Ishikawa (cell line): ENCODE data around the gene FBXL17.

Source experiments
- CEBPB ChIP-seq: IDR thresholded peaks from 2 replicates; pipeline ENCODE4 v1.6.1; 2012
- CREB1 ChIP-seq: IDR thresholded peaks from 2 replicates; pipeline ENCODE4 v1.6.1; 2012; ENCODE audit warnings: low read depth
- EGR1 ChIP-seq: IDR thresholded peaks from 2 replicates; pipeline ENCODE4 v1.6.1; 2012
- EP300 ChIP-seq: IDR thresholded peaks from 2 replicates; pipeline ENCODE4 v1.6.1; 2012; ENCODE audit warnings: borderline replicate concordance
- FOXM1 ChIP-seq: IDR thresholded peaks from 2 replicates; pipeline ENCODE4 v1.6.1; 2012; ENCODE audit warnings: low read depth, borderline replicate concordance
- NFIC ChIP-seq: IDR thresholded peaks from 2 replicates; pipeline ENCODE4 v1.6.1; 2012
- RAD21 ChIP-seq: IDR thresholded peaks from 2 replicates; pipeline ENCODE4 v1.6.1; 2012; ENCODE audit warnings: low read depth
- TAF1 ChIP-seq: IDR thresholded peaks from 2 replicates; pipeline ENCODE4 v1.6.1; 2012; ENCODE audit warnings: low read depth, mild to moderate bottlenecking
- TCF12 ChIP-seq: IDR thresholded peaks from 2 replicates; pipeline ENCODE4 v1.6.1; 2012; ENCODE audit warnings: low read depth
- TEAD4 ChIP-seq: IDR thresholded peaks from 2 replicates; pipeline ENCODE4 v1.6.1; 2012
- YY1 ChIP-seq: IDR thresholded peaks from 2 replicates; pipeline ENCODE4 v1.6.1; 2012; ENCODE audit warnings: low read depth
- ZBTB7A ChIP-seq: IDR thresholded peaks from 2 replicates; pipeline ENCODE4 v1.6.1; 2012; ENCODE audit warnings: low read depth
- TF ChIP-seq, protein P1 (sequence below): IDR thresholded peaks from 2 replicates; pipeline ENCODE4 v1.6.1; 2012
- TF ChIP-seq, protein P2 (sequence below): IDR thresholded peaks from 2 replicates; pipeline ENCODE4 v1.6.1; 2012
- TF ChIP-seq, protein P3 (sequence below): IDR thresholded peaks from 2 replicates; pipeline ENCODE4 v1.6.1; 2012; ENCODE audit warnings: low read depth, mild to moderate bottlenecking

FBXL17 gene

DNA sequence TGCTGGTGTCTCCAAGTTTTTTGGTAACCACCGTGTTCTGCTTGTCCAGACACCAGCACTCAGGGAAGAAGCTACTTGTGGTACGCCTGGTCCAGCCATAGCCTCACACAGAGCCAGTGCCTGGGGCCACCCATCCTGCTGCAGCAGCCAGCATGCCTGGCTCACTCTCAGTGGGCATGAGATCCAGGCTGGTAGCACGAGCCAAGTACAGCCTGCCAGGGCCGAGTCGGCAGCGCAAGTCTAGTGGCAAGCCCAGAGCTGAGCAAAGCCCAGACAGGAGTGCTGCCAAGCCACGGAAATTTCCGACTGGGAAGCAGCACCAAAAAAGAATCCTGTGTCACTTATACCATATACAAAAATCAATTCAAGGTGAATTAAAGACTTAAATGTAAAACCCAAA, 36.3 kb upstream of the FBXL17 start:
- TF ChIP-seq TAF1 (no peak), ZBTB7A (no peak), RAD21 (no peak), EGR1 (no peak), TEAD4 (no peak), EP300 (no peak), YY1 (no peak), FOXM1 (no peak), CREB1 (no peak), NFIC (no peak), TCF12 (no peak), CEBPB (no peak)
- TF ChIP-seq, protein P1, sequence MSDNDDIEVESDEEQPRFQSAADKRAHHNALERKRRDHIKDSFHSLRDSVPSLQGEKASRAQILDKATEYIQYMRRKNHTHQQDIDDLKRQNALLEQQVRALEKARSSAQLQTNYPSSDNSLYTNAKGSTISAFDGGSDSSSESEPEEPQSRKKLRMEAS = no peak
- TF ChIP-seq, protein P2, sequence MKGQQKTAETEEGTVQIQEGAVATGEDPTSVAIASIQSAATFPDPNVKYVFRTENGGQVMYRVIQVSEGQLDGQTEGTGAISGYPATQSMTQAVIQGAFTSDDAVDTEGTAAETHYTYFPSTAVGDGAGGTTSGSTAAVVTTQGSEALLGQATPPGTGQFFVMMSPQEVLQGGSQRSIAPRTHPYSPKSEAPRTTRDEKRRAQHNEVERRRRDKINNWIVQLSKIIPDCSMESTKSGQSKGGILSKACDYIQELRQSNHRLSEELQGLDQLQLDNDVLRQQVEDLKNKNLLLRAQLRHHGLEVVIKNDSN = no peak
- TF ChIP-seq, protein P3, sequence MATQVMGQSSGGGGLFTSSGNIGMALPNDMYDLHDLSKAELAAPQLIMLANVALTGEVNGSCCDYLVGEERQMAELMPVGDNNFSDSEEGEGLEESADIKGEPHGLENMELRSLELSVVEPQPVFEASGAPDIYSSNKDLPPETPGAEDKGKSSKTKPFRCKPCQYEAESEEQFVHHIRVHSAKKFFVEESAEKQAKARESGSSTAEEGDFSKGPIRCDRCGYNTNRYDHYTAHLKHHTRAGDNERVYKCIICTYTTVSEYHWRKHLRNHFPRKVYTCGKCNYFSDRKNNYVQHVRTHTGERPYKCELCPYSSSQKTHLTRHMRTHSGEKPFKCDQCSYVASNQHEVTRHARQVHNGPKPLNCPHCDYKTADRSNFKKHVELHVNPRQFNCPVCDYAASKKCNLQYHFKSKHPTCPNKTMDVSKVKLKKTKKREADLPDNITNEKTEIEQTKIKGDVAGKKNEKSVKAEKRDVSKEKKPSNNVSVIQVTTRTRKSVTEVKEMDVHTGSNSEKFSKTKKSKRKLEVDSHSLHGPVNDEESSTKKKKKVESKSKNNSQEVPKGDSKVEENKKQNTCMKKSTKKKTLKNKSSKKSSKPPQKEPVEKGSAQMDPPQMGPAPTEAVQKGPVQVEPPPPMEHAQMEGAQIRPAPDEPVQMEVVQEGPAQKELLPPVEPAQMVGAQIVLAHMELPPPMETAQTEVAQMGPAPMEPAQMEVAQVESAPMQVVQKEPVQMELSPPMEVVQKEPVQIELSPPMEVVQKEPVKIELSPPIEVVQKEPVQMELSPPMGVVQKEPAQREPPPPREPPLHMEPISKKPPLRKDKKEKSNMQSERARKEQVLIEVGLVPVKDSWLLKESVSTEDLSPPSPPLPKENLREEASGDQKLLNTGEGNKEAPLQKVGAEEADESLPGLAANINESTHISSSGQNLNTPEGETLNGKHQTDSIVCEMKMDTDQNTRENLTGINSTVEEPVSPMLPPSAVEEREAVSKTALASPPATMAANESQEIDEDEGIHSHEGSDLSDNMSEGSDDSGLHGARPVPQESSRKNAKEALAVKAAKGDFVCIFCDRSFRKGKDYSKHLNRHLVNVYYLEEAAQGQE = no peak

DNA sequence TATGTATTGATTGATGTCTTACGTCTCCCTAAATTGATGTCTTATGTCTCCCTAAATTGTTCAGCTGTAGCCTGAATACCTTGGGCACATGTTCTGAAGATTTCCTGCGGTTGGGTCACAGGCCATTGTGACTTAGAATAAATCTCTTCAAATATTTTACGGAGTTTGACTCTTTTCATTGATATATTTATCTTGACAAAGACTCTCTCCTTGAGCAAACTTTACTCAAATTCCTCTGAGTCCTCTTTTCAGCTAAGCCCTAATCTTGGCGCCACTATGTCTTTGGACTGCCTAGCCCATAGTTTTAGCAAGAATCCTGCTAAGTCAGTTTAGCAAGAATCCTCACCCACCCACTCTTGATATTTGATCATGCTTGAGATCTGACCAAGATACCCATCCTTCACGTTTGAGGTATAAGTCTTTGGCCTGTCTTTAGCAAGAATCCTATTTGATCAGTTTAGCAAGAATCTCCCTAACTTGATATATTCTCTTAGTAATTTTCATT, 35.3 kb upstream of the FBXL17 start:
- TF ChIP-seq, protein P2 = no peak
- TF ChIP-seq, protein P1 = no peak
- TF ChIP-seq TCF12 (no peak), CEBPB (no peak), ZBTB7A (no peak), EGR1 (no peak), EP300 (no peak), YY1 (no peak), FOXM1 (no peak), RAD21 (no peak), TAF1 (no peak), TEAD4 (no peak)
- TF ChIP-seq, protein P3 = no peak

DNA sequence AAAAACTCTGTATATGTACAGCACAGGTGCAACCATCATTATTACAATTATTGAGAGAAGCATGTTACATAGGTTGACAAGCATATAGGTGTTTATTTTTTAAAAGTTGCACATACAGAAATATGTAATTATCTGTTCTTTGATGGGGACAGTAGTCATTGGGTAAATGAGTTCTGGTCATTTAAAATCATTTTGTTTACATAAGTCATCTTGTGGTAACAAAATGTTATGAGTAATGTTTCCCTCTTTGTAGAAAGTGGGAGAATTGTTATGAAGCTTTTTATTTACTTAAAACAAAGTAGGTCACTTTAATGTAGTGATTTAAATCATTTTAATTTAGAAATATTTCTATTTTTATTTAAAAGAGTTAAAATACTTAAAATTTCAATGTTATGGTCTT, 33.8 kb upstream of the FBXL17 start:
- TF ChIP-seq CREB1 = no peak
- TF ChIP-seq CEBPB = no peak
- TF ChIP-seq TAF1 = no peak
- TF ChIP-seq, protein P3 = no peak
- TF ChIP-seq, protein P1 = no peak
- no peak for TF ChIP-seq TCF12

DNA sequence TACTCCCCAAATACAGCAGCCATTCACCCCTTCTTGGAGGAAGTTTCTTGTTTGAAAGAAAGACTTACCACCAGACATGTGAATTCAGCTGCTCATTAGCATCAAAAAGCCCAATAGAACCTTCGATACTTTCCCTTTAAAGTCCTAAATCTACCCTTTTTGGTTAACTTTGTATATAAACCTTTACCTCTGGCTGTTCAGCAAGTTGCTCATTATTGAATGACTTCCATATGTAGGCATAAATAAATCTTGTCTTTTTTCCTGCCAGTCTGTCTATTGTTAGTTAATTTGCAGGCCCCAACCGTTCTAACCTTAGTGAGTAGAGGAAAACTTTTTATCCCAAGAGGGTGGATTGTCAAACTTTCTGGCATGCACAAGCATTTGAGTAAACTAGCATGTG, 27.9 kb upstream of the FBXL17 start:
- no peak for TF ChIP-seq EGR1
- no peak for TF ChIP-seq CEBPB
- no peak for TF ChIP-seq EP300
- no peak for TF ChIP-seq FOXM1
- no peak for TF ChIP-seq TEAD4
- TF ChIP-seq TCF12 = no peak
- TF ChIP-seq, protein P3 = no peak
- TF ChIP-seq, protein P2 = no peak
- TF ChIP-seq, protein P1 = no peak
- TF ChIP-seq TAF1 = no peak
- no peak for TF ChIP-seq CREB1
- TF ChIP-seq ZBTB7A = no peak
- TF ChIP-seq NFIC = no peak
- no peak for TF ChIP-seq YY1
- no peak for TF ChIP-seq RAD21
